ENCODE results near the gene SCUBE3. TPM values are rescaled to one million over a fixed set of nuclear protein-coding genes. Genes with fewer than 3 reads are reported as not detected.

SCUBE3 gene
- total and polyA plus RNA-seq, 7 experiments from 2014 or later = 0.05 to 0.12 TPM; not detected in 5

- CTCF ChIA-PET = no interaction called here
- peaks cover 0 to 4% (median 0%) of the 10 kb centered on the region in 7 donors for H3K4me1 Mint-ChIP-seq
- H3K36me3 Mint-ChIP-seq = peaks cover 0 to 1% (median 0%) of the 10 kb centered on the region in 5 donors
- peaks cover 0 to 6% (median 0%) of the 10 kb centered on the region in 11 donors for H3K9me3 Mint-ChIP-seq
- no peak overlapping the region for H3K4me3 Mint-ChIP-seq
- Histone ChIP-seq H3K4me1 (ENCODE audit: control insufficient read depth in 2 of 2, insufficient read depth in 2 of 2, low read length in 2 of 2) (no peaks in the 10 kb centered on the region), H3K4me3 (ENCODE audit: low read length) (no peak overlapping the region), H3K36me3 (ENCODE audit: control insufficient read depth in 2 of 3, insufficient read depth in 3 of 3, low read length in 3 of 3) (no peaks in the 10 kb centered on the region), H3K27ac (ENCODE audit: low read depth, low read length) (no peak overlapping the region), H3K27me3 (ENCODE audit: control insufficient read depth in 2 of 2, insufficient read depth in 2 of 2, low read length in 2 of 2) (no peaks in the 10 kb centered on the region), H3K9me3 (ENCODE audit: control insufficient read depth in 2 of 3, low read length in 3 of 3) (no peaks in the 10 kb centered on the region)
- intact Hi-C loops (cut with micrococcal nuclease) = no loop called here
- H3K27ac Mint-ChIP-seq = no peak overlapping the region
- peaks cover 11 to 39% (median 18%) of the 10 kb centered on the region in 5 donors for H3K27me3 Mint-ChIP-seq
- ATAC-seq = no peak
- POLR2A ChIA-PET = no interaction called here
- DNase-seq = no peak
Measured at GRCh38 chr6:35194390-35194789, 19.4 kb upstream of the SCUBE3 start.

DNA sequence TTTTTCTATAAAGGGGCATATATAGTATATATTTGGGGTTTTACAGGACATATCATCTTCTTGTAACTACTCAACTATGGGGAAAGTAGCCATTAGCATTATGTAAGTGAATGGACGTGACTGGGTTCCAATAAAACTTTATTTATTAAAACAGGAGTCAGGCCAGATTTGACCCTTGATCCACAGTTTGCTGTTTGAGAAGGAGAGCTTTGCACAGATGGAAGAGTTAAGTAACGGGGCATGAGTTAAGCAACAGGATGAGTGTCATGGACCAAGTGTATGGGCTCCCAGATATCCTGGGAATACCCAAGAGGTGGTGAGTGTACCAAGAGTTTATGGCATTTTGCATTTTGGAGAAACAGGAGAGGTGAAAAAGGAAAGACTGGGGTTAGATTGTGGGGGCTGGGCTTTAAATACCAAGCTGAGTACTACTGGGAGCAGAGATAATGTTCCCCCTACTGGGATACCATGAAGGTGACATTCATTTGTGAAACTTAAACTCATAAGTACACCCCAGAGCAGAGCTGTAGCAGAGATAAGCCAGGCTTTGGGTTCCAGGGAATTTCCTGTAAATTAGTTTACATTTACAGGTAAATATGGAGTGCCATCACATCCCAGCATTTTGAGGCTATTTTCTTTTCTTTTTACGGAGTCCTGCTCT lies 18.5 kb upstream of the SCUBE3 start:
- ChIA-PET CTCF (no interaction called here), POLR2A (no interaction called here)
- no peaks in the 10 kb centered on the region for H3K27me3 ChIP-seq (ENCODE audit: control insufficient read depth in 2 of 2, insufficient read depth in 2 of 2, low read length in 2 of 2)
- no peaks in the 10 kb centered on the region for H3K4me1 ChIP-seq (ENCODE audit: control insufficient read depth in 2 of 2, insufficient read depth in 2 of 2, low read length in 2 of 2)
- ATAC-seq (no peak), DNase-seq (no peak)
- Mint-ChIP-seq H3K27me3 (peaks cover 12 to 41% (median 20%) of the 10 kb centered on the region in 5 donors), H3K27ac (no peak overlapping the region), H3K9me3 (peaks cover 0 to 6% (median 0%) of the 10 kb centered on the region in 11 donors), H3K4me1 (peaks cover 0 to 4% (median 0%) of the 10 kb centered on the region in 7 donors), H3K4me3 (no peak overlapping the region), H3K36me3 (peaks cover 0 to 4% (median 0%) of the 10 kb centered on the region in 5 donors)
- no peak overlapping the region for H3K4me3 ChIP-seq (ENCODE audit: low read length)
- no peaks in the 10 kb centered on the region for H3K9me3 ChIP-seq (ENCODE audit: control insufficient read depth in 2 of 3, low read length in 3 of 3)
- intact Hi-C loops (cut with micrococcal nuclease) = no loop called here
- H3K27ac ChIP-seq (ENCODE audit: low read depth, low read length) = no peak overlapping the region
- H3K36me3 ChIP-seq (ENCODE audit: control insufficient read depth in 2 of 3, insufficient read depth in 3 of 3, low read length in 3 of 3) = no peaks in the 10 kb centered on the region

DNA sequence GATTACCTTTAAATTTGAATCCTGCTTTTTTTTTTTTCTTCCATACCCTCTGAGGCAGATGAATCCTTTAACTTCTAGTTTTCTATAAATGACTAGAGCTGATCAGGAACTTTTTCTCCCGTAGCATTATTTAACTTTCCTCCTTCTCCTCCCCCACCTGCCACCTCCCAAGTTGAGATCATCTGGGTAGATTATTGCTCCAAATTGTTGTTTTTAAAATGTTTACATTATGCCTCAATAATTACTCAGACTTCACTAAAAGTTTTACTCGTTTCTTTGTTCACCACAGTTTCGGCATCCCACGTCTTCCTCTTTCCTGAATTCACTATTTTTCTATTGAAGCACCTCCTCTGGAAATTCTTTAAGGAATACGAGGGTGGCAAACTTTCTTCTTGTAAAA lies 16.6 kb upstream of the SCUBE3 start:
- H3K27ac ChIP-seq (ENCODE audit: low read depth, low read length) = no peak overlapping the region
- no peaks in the 10 kb centered on the region for H3K27me3 ChIP-seq (ENCODE audit: control insufficient read depth in 2 of 2, insufficient read depth in 2 of 2, low read length in 2 of 2)
- DNase-seq = no peak
- H3K4me1 Mint-ChIP-seq = peaks cover 0 to 2% (median 0%) of the 10 kb centered on the region in 7 donors
- H3K36me3 ChIP-seq (ENCODE audit: control insufficient read depth in 2 of 3, insufficient read depth in 3 of 3, low read length in 3 of 3) = no peaks in the 10 kb centered on the region
- peaks cover 0 to 4% (median 0%) of the 10 kb centered on the region in 5 donors for H3K36me3 Mint-ChIP-seq
- H3K27ac Mint-ChIP-seq = no peak overlapping the region
- no peaks in the 10 kb centered on the region for H3K4me1 ChIP-seq (ENCODE audit: control insufficient read depth in 2 of 2, insufficient read depth in 2 of 2, low read length in 2 of 2)
- intact Hi-C loops (cut with micrococcal nuclease) = no loop called here
- H3K27me3 Mint-ChIP-seq = peaks cover 12 to 41% (median 26%) of the 10 kb centered on the region in 5 donors
- H3K4me3 Mint-ChIP-seq = no peak overlapping the region
- POLR2A ChIA-PET = no interaction called here
- ATAC-seq = no peak
- CTCF ChIA-PET = no interaction called here
- H3K4me3 ChIP-seq (ENCODE audit: low read length) = no peak overlapping the region
- no peaks in the 10 kb centered on the region for H3K9me3 ChIP-seq (ENCODE audit: control insufficient read depth in 2 of 3, low read length in 3 of 3)
- H3K9me3 Mint-ChIP-seq = peaks cover 0 to 6% (median 0%) of the 10 kb centered on the region in 11 donors

DNA sequence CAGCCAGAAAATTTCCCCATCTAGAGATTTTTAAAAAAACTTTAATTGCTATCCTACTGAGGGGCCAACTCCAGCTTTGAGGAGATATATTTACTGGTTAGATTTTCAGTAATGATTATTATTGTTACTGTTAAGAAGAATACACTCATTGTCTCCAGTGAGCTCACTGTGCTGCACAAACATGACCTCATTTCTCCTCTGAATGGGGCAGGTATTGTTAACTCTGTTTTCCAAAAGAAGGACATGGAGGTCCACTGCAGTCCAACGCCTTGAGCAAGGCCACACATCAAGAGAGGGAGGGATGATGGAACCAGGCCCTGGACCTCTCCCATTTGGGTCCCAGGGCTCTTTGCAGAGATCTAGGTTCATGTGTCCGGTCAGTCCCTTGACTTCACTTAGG lies 13.9 kb upstream of the SCUBE3 start:
- peaks cover 25 to 57% (median 43%) of the 10 kb centered on the region in 5 donors for H3K27me3 Mint-ChIP-seq
- ChIA-PET POLR2A (no interaction called here), CTCF (no interaction called here)
- H3K27ac ChIP-seq (ENCODE audit: low read depth, low read length) = no peak overlapping the region
- H3K9me3 ChIP-seq (ENCODE audit: control insufficient read depth in 2 of 3, low read length in 3 of 3) = no peaks in the 10 kb centered on the region
- no peak overlapping the region for H3K4me3 ChIP-seq (ENCODE audit: low read length)
- H3K36me3 Mint-ChIP-seq = peaks cover 0 to 4% (median 0%) of the 10 kb centered on the region in 5 donors
- H3K27me3 ChIP-seq (ENCODE audit: control insufficient read depth in 2 of 2, insufficient read depth in 2 of 2, low read length in 2 of 2) = no peaks in the 10 kb centered on the region
- no peak for ATAC-seq
- H3K27ac Mint-ChIP-seq = no peak overlapping the region
- no peak overlapping the region for H3K4me3 Mint-ChIP-seq
- peaks cover 0 to 6% (median 0%) of the 10 kb centered on the region in 11 donors for H3K9me3 Mint-ChIP-seq
- H3K4me1 Mint-ChIP-seq = no peaks in the 10 kb centered on the region
- no peaks in the 10 kb centered on the region for H3K4me1 ChIP-seq (ENCODE audit: control insufficient read depth in 2 of 2, insufficient read depth in 2 of 2, low read length in 2 of 2)
- DNase-seq = no peak
- intact Hi-C loops (cut with micrococcal nuclease) = no loop called here
- H3K36me3 ChIP-seq (ENCODE audit: control insufficient read depth in 2 of 3, insufficient read depth in 3 of 3, low read length in 3 of 3) = no peaks in the 10 kb centered on the region

DNA sequence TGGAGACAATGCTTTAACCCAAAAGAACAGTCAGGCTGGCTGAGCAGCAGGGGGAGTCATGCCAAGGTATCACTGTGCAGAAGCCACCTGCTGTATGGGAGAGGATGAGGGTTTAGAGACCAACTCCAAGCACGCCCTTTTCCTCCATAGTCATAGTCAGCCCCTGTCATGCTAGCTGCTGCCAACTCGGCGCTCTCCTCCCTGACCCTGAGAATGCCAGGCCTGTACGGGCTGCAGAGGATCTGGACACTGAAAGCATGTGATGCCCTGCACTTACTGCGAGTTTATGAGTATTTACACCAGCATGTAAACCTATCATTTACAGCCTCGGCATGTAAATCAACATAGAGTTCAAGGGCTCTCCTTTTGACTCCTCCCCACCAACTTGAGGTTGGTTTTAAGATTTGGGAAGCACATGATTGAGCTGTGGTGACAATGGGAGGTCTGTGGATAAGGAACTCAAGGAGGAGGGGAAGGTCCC lies 11.7 kb upstream of the SCUBE3 start:
- CTCF ChIA-PET = no interaction called here
- H3K9me3 ChIP-seq (ENCODE audit: control insufficient read depth in 2 of 3, low read length in 3 of 3) = no peaks in the 10 kb centered on the region
- POLR2A ChIA-PET = interaction anchor here (0.6 kb wide), 1 partner anchor 1491 kb away, joined by 3 read pairs; the partner anchor contains the start of gene UQCC2
- H3K36me3 Mint-ChIP-seq = peaks cover 0 to 4% (median 0%) of the 10 kb centered on the region in 5 donors
- H3K4me1 ChIP-seq (ENCODE audit: control insufficient read depth in 2 of 2, insufficient read depth in 2 of 2, low read length in 2 of 2) = no peaks in the 10 kb centered on the region
- DNase-seq = no peak
- ATAC-seq = no peak
- intact Hi-C loops (cut with micrococcal nuclease) = no loop called here
- peaks cover 38 to 58% (median 52%) of the 10 kb centered on the region in 5 donors for H3K27me3 Mint-ChIP-seq
- no peak overlapping the region for H3K27ac ChIP-seq (ENCODE audit: low read depth, low read length)
- H3K4me1 Mint-ChIP-seq = no peaks in the 10 kb centered on the region
- peaks cover 0 to 6% (median 0%) of the 10 kb centered on the region in 11 donors for H3K9me3 Mint-ChIP-seq
- no peak overlapping the region for H3K4me3 Mint-ChIP-seq
- no peaks in the 10 kb centered on the region for H3K27me3 ChIP-seq (ENCODE audit: control insufficient read depth in 2 of 2, insufficient read depth in 2 of 2, low read length in 2 of 2)
- H3K27ac Mint-ChIP-seq = no peak overlapping the region
- no peaks in the 10 kb centered on the region for H3K36me3 ChIP-seq (ENCODE audit: control insufficient read depth in 2 of 3, insufficient read depth in 3 of 3, low read length in 3 of 3)
- H3K4me3 ChIP-seq (ENCODE audit: low read length) = no peak overlapping the region

- Mint-ChIP-seq H3K4me3 (no peak overlapping the region), H3K27ac (peak overlapping the region in 1 of 9 donors; percentile 43), H3K27me3 (peaks cover 42 to 60% (median 54%) of the 10 kb centered on the region in 5 donors), H3K4me1 (no peaks in the 10 kb centered on the region), H3K9me3 (peaks cover 0 to 2% (median 0%) of the 10 kb centered on the region in 11 donors), H3K36me3 (peaks cover 0 to 4% (median 0%) of the 10 kb centered on the region in 5 donors)
- H3K27ac ChIP-seq (ENCODE audit: low read depth, low read length) = no peak overlapping the region
- ATAC-seq = no peak
- intact Hi-C loops (cut with micrococcal nuclease) = no loop called here
- POLR2A ChIA-PET = no interaction called here
- no peaks in the 10 kb centered on the region for H3K4me1 ChIP-seq (ENCODE audit: control insufficient read depth in 2 of 2, insufficient read depth in 2 of 2, low read length in 2 of 2)
- no peaks in the 10 kb centered on the region for H3K9me3 ChIP-seq (ENCODE audit: control insufficient read depth in 2 of 3, low read length in 3 of 3)
- H3K27me3 ChIP-seq (ENCODE audit: control insufficient read depth in 2 of 2, insufficient read depth in 2 of 2, low read length in 2 of 2) = no peaks in the 10 kb centered on the region
- no peak overlapping the region for H3K4me3 ChIP-seq (ENCODE audit: low read length)
- no peak for DNase-seq
- CTCF ChIA-PET = interaction anchor here (0.5 kb wide), 1 partner anchor 86 kb away, joined by 5 read pairs; no protein-coding TSS in a partner anchor
- no peaks in the 10 kb centered on the region for H3K36me3 ChIP-seq (ENCODE audit: control insufficient read depth in 2 of 3, insufficient read depth in 3 of 3, low read length in 3 of 3)
Measured at GRCh38 chr6:35203152-35203670, 10.5 kb upstream of the SCUBE3 start.
